Gastrocnemius medialis (tissue), 4 donors: ENCODE data around the gene ATXN2L. TPM values are rescaled to one million over a fixed set of nuclear protein-coding genes. Genes with fewer than 3 reads are reported as not detected.

Experiments used
- ATAC-seq, 2 donors: fragments of 150-250 bp; one replicate each; pipeline ENCODE4 v1.9.1; 2016
- DNase-seq, 2 donors: peaks; one replicate each; pipeline ENCODE4 v3.0.0-alpha.2; 2019
- H3K27ac ChIP-seq, 4 donors: fragments of 200-600 bp; sonication (generic); 1 replicate in 1 of 4; 2 replicates in 3 of 4; pipeline ENCODE4 v1.5.1; 2016 to 2018; ENCODE audit warnings: mild to moderate bottlenecking in 2 of 4, moderate library complexity in 1 of 4
- H3K27me3 ChIP-seq, 3 donors: fragments of 200-600 bp; sonication (generic) in 2 of 3; 1 replicate in 1 of 3; 2 replicates in 2 of 3; pipeline versions ENCODE4 v1.5.1 to v1.6.0; 2016 to 2019; ENCODE audit warnings: mild to moderate bottlenecking in 1 of 3, moderate library complexity in 1 of 3
- H3K36me3 ChIP-seq, 2 donors: fragments of 200-600 bp; sonication (generic) in 1 of 2; one replicate each; pipeline ENCODE4 v1.5.1; 2017 to 2018
- H3K4me1 ChIP-seq, 2 donors: fragments of 200-600 bp; sonication (generic) in 1 of 2; one replicate each; pipeline ENCODE4 v1.5.1; 2016 to 2017; ENCODE audit warnings: mild to moderate bottlenecking in 2 of 2
- H3K4me3 ChIP-seq, 4 donors: fragments of 200-600 bp; sonication (generic) in 3 of 4; 1 replicate in 1 of 4; 2 replicates in 3 of 4; pipeline ENCODE4 v1.5.1; 2016 to 2019; ENCODE audit warnings: mild to moderate bottlenecking in 2 of 4
- H3K9me3 ChIP-seq, 3 donors: fragments of 200-600 bp; sonication (generic) in 2 of 3; 1 replicate in 1 of 3; 2 replicates in 2 of 3; pipeline ENCODE4 v1.5.1; 2016 to 2019
- POLR2A ChIP-seq, 2 donors: fragments of 450-650 bp; IDR thresholded peaks; one replicate each; pipeline ENCODE4 v1.6.1; 2017; ENCODE audit warnings: antibody characterized with exemption in 2 of 2, mild to moderate bottlenecking in 2 of 2, moderate library complexity in 2 of 2
- in situ Hi-C, 4 donors: fragments of 200-750 bp; cut with MboI; loops; one replicate each; pipeline versions ENCODE4 v1.15.0 to v1.8.0; 2017; ENCODE audit warnings: low sequenced_read_pairs in 4 of 4
- intact Hi-C: fragments of 100-400 bp; cut with DNase I; formaldehyde crosslinking; loops from one replicate; pipeline ENCODE4 v1.15.1; 2023; ENCODE audit warnings: low total_unique reads
- total RNA-seq, 4 donors: library from RNA; depleted of rRNA; stranded (reverse); fragments of >200 nt; gene quantifications; one replicate each; pipeline versions ENCODE4 v1.1.0 to v1.2.3, GENCODE V29; 2016
- TF ChIP-seq, protein P1 (sequence below), 5 experiments: fragments of 450-650 bp in 3 of 5; fragments of 200-600 bp in 2 of 5; sonication (generic) in 2 of 5; IDR thresholded peaks in 4 of 5; conservative IDR thresholded peaks in 1 of 5; 1 replicate in 4 of 5; 2 replicates in 1 of 5; pipeline ENCODE4 v1.5.1; 2016 to 2019; ENCODE audit warnings: antibody characterized with exemption in 5 of 5, mild to moderate bottlenecking in 3 of 5, moderate library complexity in 3 of 5

The ATXN2L gene
- total RNA-seq, 4 donors from 2014 or later = 24.0 to 68.6 (median 47.7) TPM

DNA sequence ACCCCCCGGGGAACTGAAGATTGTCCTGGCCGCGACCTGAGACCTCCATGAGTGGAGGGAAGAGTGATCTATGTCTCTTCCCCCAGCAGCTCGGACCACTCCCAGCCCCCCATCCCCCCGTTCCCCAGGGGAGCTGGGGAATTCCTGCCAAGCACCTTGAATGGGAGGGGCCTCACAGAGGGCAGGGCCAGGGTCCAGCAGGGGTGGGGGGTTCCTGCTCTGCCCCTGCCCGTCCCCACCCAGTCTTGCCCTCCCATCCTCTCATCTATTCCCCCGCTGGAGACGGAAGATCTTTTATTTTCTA, 13.9 kb downstream of the ATXN2L start:
- H3K36me3 ChIP-seq = peaks cover 0 to 64% of the 10 kb centered on the region in 2 donors
- no peak for ATAC-seq
- in situ Hi-C loops (loop anchor here in 1 of 4 donors (25.0 kb wide), 1 partner anchor 299 kb away; the partner anchor contains the start of gene NUPR1), intact Hi-C loops (no loop called here)
- no peaks in the 10 kb centered on the region for H3K4me1 ChIP-seq
- H3K4me3 ChIP-seq = no peak overlapping the region
- no peak for DNase-seq
- no peaks in the 10 kb centered on the region for H3K27me3 ChIP-seq
- no peaks in the 10 kb centered on the region for H3K9me3 ChIP-seq
- no peak for TF ChIP-seq POLR2A (IDR thresholded peaks at IDR 0.05)
- TF ChIP-seq, protein P1, sequence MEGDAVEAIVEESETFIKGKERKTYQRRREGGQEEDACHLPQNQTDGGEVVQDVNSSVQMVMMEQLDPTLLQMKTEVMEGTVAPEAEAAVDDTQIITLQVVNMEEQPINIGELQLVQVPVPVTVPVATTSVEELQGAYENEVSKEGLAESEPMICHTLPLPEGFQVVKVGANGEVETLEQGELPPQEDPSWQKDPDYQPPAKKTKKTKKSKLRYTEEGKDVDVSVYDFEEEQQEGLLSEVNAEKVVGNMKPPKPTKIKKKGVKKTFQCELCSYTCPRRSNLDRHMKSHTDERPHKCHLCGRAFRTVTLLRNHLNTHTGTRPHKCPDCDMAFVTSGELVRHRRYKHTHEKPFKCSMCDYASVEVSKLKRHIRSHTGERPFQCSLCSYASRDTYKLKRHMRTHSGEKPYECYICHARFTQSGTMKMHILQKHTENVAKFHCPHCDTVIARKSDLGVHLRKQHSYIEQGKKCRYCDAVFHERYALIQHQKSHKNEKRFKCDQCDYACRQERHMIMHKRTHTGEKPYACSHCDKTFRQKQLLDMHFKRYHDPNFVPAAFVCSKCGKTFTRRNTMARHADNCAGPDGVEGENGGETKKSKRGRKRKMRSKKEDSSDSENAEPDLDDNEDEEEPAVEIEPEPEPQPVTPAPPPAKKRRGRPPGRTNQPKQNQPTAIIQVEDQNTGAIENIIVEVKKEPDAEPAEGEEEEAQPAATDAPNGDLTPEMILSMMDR (IDR thresholded peaks at IDR 0.05 in 4 of 5, conservative IDR thresholded peaks at IDR 0.05 in 1 of 5) = no peak
- H3K27ac ChIP-seq = no peak overlapping the region

DNA sequence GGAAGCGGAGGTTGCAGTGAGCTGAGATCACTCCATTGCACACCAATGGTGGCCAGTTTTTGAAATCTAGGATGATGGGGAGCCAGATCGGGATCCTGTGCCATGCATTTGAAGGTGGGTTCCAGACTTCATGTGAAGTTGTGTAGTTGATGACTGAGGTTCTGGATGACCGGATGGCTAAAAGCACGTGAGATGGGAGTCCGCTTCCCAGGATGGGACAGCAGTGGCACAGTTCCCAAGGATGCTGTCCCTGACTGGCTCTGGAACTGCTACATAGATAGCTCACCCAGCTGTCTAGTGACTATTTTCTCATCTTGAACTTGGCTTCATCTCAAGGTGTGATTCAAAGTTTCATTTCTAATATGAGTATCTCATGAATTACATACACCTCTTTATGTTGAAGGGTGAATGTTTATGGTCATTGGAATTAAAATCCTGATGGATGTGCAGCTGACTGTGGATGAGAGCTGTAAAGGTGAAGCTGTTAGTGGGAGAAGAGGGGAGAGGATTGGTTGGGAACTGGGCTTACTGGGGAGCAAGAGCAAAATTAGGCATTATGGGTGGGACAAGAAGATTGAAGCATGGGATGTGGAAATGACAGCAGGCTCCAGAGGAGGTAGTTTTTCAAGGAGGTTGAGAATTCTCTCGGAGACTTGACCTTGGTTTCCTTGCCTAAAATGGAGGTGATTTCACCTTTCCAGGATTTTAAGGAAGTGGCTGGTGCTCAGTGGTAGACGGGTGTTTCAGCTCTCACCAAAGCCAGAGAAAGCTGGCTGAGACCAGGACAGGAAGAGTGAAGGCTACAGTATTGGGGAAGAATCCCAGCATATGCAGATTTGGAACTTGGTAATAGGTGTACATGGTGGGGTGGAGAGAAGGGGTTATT, 15.1 kb downstream of the ATXN2L start:
- no peaks in the 10 kb centered on the region for H3K9me3 ChIP-seq
- H3K27ac ChIP-seq = no peak overlapping the region
- no peak for TF ChIP-seq POLR2A (IDR thresholded peaks at IDR 0.05)
- TF ChIP-seq, protein P1 (IDR thresholded peaks at IDR 0.05 in 4 of 5, conservative IDR thresholded peaks at IDR 0.05 in 1 of 5) = no peak
- intact Hi-C loops (no loop called here), in situ Hi-C loops (loop anchor here in 1 of 4 donors (25.0 kb wide), 1 partner anchor 301 kb away; the partner anchor contains the start of gene NUPR1)
- no peaks in the 10 kb centered on the region for H3K27me3 ChIP-seq
- no peaks in the 10 kb centered on the region for H3K4me1 ChIP-seq
- H3K36me3 ChIP-seq = peaks cover 0 to 64% of the 10 kb centered on the region in 2 donors
- no peak overlapping the region for H3K4me3 ChIP-seq
- ATAC-seq (no peak), DNase-seq (no peak)

DNA sequence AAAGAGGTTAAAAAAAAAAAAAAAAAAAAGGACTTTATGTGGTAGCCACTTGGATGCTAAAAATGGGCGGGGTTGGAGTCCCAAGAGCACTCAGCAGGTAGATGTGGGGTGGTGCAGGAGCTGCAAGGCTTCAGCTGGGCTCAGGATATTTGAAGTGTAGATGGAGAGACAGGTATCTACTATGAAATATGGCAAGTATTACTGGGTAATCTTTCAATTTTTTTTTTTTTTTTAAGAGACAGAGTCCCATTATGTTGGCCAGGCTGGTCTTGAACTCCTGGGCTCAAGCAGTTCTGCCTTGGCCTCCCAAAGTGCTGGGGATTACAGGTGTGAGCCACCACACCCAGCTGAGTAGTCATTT, 15.7 kb downstream of the ATXN2L start:
- no peaks in the 10 kb centered on the region for H3K4me1 ChIP-seq
- H3K4me3 ChIP-seq = no peak overlapping the region
- no peaks in the 10 kb centered on the region for H3K9me3 ChIP-seq
- no peak overlapping the region for H3K27ac ChIP-seq
- DNase-seq (no peak), ATAC-seq (no peak)
- in situ Hi-C loops (loop anchor here in 1 of 4 donors (25.0 kb wide), 1 partner anchor 301 kb away; the partner anchor contains the start of gene NUPR1), intact Hi-C loops (no loop called here)
- H3K36me3 ChIP-seq = peaks cover 0 to 64% of the 10 kb centered on the region in 2 donors
- no peak for TF ChIP-seq POLR2A (IDR thresholded peaks at IDR 0.05)
- TF ChIP-seq, protein P1 (IDR thresholded peaks at IDR 0.05 in 4 of 5, conservative IDR thresholded peaks at IDR 0.05 in 1 of 5) = no peak
- H3K27me3 ChIP-seq = no peaks in the 10 kb centered on the region

DNA sequence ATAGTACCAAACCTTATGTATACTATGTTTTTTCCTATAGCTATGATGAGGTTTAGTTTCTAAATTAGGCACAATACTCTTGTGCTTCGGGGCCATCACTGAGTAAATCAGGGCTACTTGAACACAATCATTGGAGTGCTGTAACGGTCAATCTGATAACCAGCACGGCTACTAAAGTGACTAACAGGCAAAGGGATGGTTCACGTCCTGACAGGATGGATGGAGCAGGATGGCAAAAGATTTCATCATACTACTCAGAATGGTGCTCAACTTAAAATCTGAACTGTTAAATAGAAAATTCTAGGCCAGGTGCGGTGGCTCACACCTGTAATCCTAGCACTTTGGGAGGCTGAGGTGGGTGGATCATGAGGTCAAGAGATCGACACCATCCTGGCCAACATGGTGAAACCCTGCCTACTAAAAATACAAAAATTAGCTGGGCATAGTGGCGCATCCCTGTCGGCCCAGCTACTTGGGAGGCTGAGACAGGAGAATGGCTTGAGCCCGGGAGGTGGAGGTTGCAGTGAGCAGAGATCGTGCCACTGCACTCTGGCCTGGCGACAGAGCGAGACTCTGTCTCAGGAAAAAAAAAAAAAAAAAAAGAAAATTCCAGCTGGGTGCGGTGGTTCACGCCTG, 16.3 kb downstream of the ATXN2L start:
- DNase-seq = no peak
- Histone ChIP-seq H3K9me3 (no peaks in the 10 kb centered on the region), H3K27me3 (no peaks in the 10 kb centered on the region), H3K27ac (no peak overlapping the region), H3K4me3 (no peak overlapping the region), H3K4me1 (no peaks in the 10 kb centered on the region), H3K36me3 (peaks cover 0 to 64% of the 10 kb centered on the region in 2 donors)
- TF ChIP-seq, protein P1 (IDR thresholded peaks at IDR 0.05 in 4 of 5, conservative IDR thresholded peaks at IDR 0.05 in 1 of 5) = no peak
- TF ChIP-seq POLR2A (IDR thresholded peaks at IDR 0.05) = no peak
- intact Hi-C loops (no loop called here), in situ Hi-C loops (loop anchor here in 1 of 4 donors (25.0 kb wide), 1 partner anchor 302 kb away; the partner anchor contains the start of gene NUPR1)
- no peak for ATAC-seq
